GM10248 (cell line): ENCODE measurements around the gene ENC1.

Source experiments
- CTCF ChIA-PET: fragments of 300-600 bp; sonication (Branson Sonifier 250); formaldehyde crosslinking; extraction: SDS; loops from one replicate; lab custom pipeline; 2021; ENCODE audit warnings: antibody characterized with exemption; lab: Yijun Ruan, JAX
- POLR2A ChIA-PET: fragments of 350-650 bp; sonication (Branson Sonifier 250); formaldehyde crosslinking; extraction: SDS; loops from one replicate; lab custom pipeline; 2020; ENCODE audit warnings: antibody characterized with exemption; lab: Yijun Ruan, JAX
- DNase-seq: peaks from one replicate; pipeline ENCODE4 v3.0.0; 2012; ENCODE audit errors: extremely low spot score
- CTCF ChIP-seq: IDR thresholded peaks from 2 replicates; pipeline ENCODE4 v1.5.1; 2012; ENCODE audit warnings: mild to moderate bottlenecking, low read depth; ENCODE audit errors: extremely low read depth, missing control alignments, control extremely low read depth

The ENC1 gene

GRCh38 chr5:74580729-74581109 is 59.8 kb downstream of the ENC1 start:
- ChIA-PET CTCF (no interaction called here), POLR2A (no interaction called here)
- TF ChIP-seq CTCF, result no peak
- no peak for DNase-seq

- DNase-seq, result peak; percentile 48
- TF ChIP-seq CTCF, result no peak
- POLR2A ChIA-PET, result no interaction called here
- CTCF ChIA-PET, result no interaction called here
These were observed 61.3 kb downstream of the ENC1 start for GRCh38 chr5:74579215-74579614.

GRCh38 chr5:74578356-74579044 is 62.0 kb downstream of the ENC1 start:
- POLR2A ChIA-PET, result no interaction called here
- no peak for TF ChIP-seq CTCF
- peak; percentile 47 for DNase-seq
- CTCF ChIA-PET, result no interaction called here
